HCT116 (cell line): ENCODE data around the gene MCM9. TPM values are rescaled to one million over a fixed set of nuclear protein-coding genes. Genes with fewer than 3 reads are reported as not detected.

Source experiments
- ATAC-seq: fragments of 200-7000 bp; cut with Tn5 transposase; 2 replicates; pipeline ENCODE4 v1.9.1; 2020; ENCODE audit warnings: mild to moderate bottlenecking, moderate library complexity
- BruUV-seq: library from RNA; stranded (reverse); fragments of 400-500 nt; replicated peaks from 2 replicates; lab custom pipeline; 2021; lab: Mats Ljungman, UMichigan
- CTCF ChIA-PET: fragments of 300-600 bp; sonication (Branson Sonifier 250); formaldehyde crosslinking; loops from one replicate; lab custom pipeline; 2021; ENCODE audit warnings: antibody characterized with exemption; lab: Charles Lee
- POLR2A ChIA-PET: fragments of 300-600, 350-600 bp; sonication (Branson Sonifier 250); formaldehyde crosslinking; loops from one replicate; lab custom pipeline; 2021; ENCODE audit warnings: antibody characterized with exemption; lab: Charles Lee
- RAD21 ChIA-PET, 2 experiments: fragments of 300-600 bp; sonication (Branson Sonifier 250); formaldehyde crosslinking; loops; one replicate each; lab custom pipeline; 2023; ENCODE audit warnings: low total read pairs in 2 of 2; ENCODE audit not compliant: uncharacterized antibody in 2 of 2, unreplicated experiment in 2 of 2, low non-redundant PET in 1 of 2; lab: Charles Lee
- DNase-seq: peaks from one replicate; pipeline ENCODE4 v3.0.0-alpha.2; 2010; ENCODE audit warnings: low read depth, low spot score
- H2AFZ ChIP-seq: fragments of 200-600 bp; shearing (Covaris generic), sonication (generic); 2 replicates; pipeline ENCODE4 v1.6.1; 2017; ENCODE audit warnings: low read depth, mixed run types, mixed read lengths, antibody characterized with exemption, low read length; ENCODE audit not compliant: poor library complexity, severe bottlenecking
- H3K27ac ChIP-seq: 2 replicates; pipeline ENCODE4 v1.5.1; 2012; ENCODE audit warnings: low read depth, low read length
- H3K27me3 ChIP-seq: fragments of 200-600 bp; sonication (generic); 2 replicates; pipeline ENCODE4 v1.6.1; 2016; ENCODE audit warnings: mixed run types, low read length, mixed read lengths; ENCODE audit not compliant: insufficient read depth
- H3K36me3 ChIP-seq, 2 experiments: fragments of 200-500 bp in 1 of 2; fragments of 200-600 bp in 1 of 2; sonication (Bioruptor generic) in 1 of 2; sonication (generic) in 1 of 2; 2 replicates each; pipeline versions ENCODE4 v1.5.1 to v1.6.1; 2014 to 2016; ENCODE audit warnings: low read length in 2 of 2, inconsistent platforms in 1 of 2, mixed read lengths in 1 of 2, mixed run types in 1 of 2; ENCODE audit not compliant: insufficient read depth in 2 of 2, control insufficient read depth in 1 of 2
- H3K4me1 ChIP-seq, 2 experiments: fragments of 200-600 bp in 1 of 2; sonication (generic) in 1 of 2; 2 replicates each; pipeline versions ENCODE4 v1.5.1 to v1.6.1; 2012 to 2017; ENCODE audit warnings: low read length in 2 of 2, inconsistent platforms in 1 of 2, mild to moderate bottlenecking in 1 of 2, mixed read lengths in 1 of 2, mixed run types in 1 of 2, moderate library complexity in 1 of 2; ENCODE audit not compliant: insufficient read depth in 2 of 2, control insufficient read depth in 1 of 2
- H3K4me2 ChIP-seq: fragments of 200-600 bp; sonication (generic); 2 replicates; pipeline ENCODE4 v1.6.1; 2017; ENCODE audit warnings: mixed run types, low read length, mixed read lengths
- H3K4me3 ChIP-seq, 2 experiments: fragments of 200-600 bp in 1 of 2; sonication (generic) in 1 of 2; replicated peaks in 1 of 2; 2 replicates each; pipeline ENCODE4 v1.5.1; 2011 to 2016; ENCODE audit warnings: low read length in 2 of 2, control low read depth in 1 of 2, low read depth in 1 of 2, mild to moderate bottlenecking in 1 of 2, mixed read lengths in 1 of 2, mixed run types in 1 of 2
- H3K79me2 ChIP-seq: fragments of 200-600 bp; sonication (generic); 2 replicates; pipeline ENCODE4 v1.6.1; 2017; ENCODE audit warnings: mild to moderate bottlenecking, mixed run types, low read length, moderate library complexity, mixed read lengths; ENCODE audit not compliant: insufficient read depth
- H3K9ac ChIP-seq: fragments of 200-600 bp; sonication (generic); 2 replicates; pipeline ENCODE4 v1.6.1; 2016; ENCODE audit warnings: low read length, mixed read lengths
- H3K9me2 ChIP-seq: fragments of 200-600 bp; sonication (generic), shearing (Covaris generic); 2 replicates; pipeline ENCODE4 v1.6.1; 2017; ENCODE audit warnings: mixed run types, mild to moderate bottlenecking, moderate library complexity; ENCODE audit not compliant: insufficient read depth
- H3K9me3 ChIP-seq, 2 experiments: fragments of 200-500 bp in 1 of 2; fragments of 200-600 bp in 1 of 2; sonication (Bioruptor generic) in 1 of 2; sonication (generic) in 1 of 2; 2 replicates each; pipeline ENCODE4 v1.6.1; 2014 to 2017; ENCODE audit warnings: low read length in 2 of 2, mixed read lengths in 2 of 2, inconsistent platforms in 1 of 2, low read depth in 1 of 2, mild to moderate bottlenecking in 1 of 2, mixed run types in 1 of 2, moderate library complexity in 1 of 2; ENCODE audit not compliant: control insufficient read depth in 1 of 2, insufficient read depth in 1 of 2
- H4K20me1 ChIP-seq: fragments of 200-600 bp; sonication (generic), shearing (Covaris generic); 2 replicates; pipeline ENCODE4 v1.6.1; 2017; ENCODE audit warnings: mixed run types, mild to moderate bottlenecking, moderate library complexity; ENCODE audit not compliant: insufficient read depth
- CBX3 ChIP-seq: IDR thresholded peaks from 2 replicates; pipeline ENCODE4 v1.6.1; 2012; ENCODE audit warnings: low read depth
- CEBPB ChIP-seq: IDR thresholded peaks from 2 replicates; pipeline ENCODE4 v1.6.1; 2012; ENCODE audit warnings: low read depth
- CTCF ChIP-seq, 3 experiments: fragments of 200-600 bp in 1 of 3; sonication (generic) in 1 of 3; IDR thresholded peaks in 2 of 3; conservative IDR thresholded peaks in 1 of 3; 2 replicates each; pipeline ENCODE4 v1.5.1; 2012 to 2017; ENCODE audit warnings: low read depth in 2 of 3, low read length in 2 of 3, antibody characterized with exemption in 1 of 3, borderline replicate concordance in 1 of 3, control low read depth in 1 of 3, mild to moderate bottlenecking in 1 of 3, mixed read lengths in 1 of 3, mixed run types in 1 of 3, moderate library complexity in 1 of 3; ENCODE audit not compliant: insufficient read depth in 1 of 3
- ELF1 ChIP-seq: IDR thresholded peaks from 2 replicates; pipeline ENCODE4 v1.6.1; 2012; ENCODE audit warnings: low read depth, borderline replicate concordance
- EZH2phosphoT487 ChIP-seq: fragments of 200-600 bp; IDR thresholded peaks from 2 replicates; pipeline ENCODE4 v1.6.1; 2018; ENCODE audit warnings: antibody characterized with exemption, borderline replicate concordance
- FOSL1 ChIP-seq: IDR thresholded peaks from 2 replicates; pipeline ENCODE4 v1.6.1; 2012; ENCODE audit warnings: low read depth
- JUND ChIP-seq: IDR thresholded peaks from 2 replicates; pipeline ENCODE4 v1.6.1; 2012
- POLR2A ChIP-seq: IDR thresholded peaks from 2 replicates; pipeline ENCODE4 v1.7.0; 2011; ENCODE audit warnings: borderline replicate concordance; ENCODE audit not compliant: insufficient read depth, insufficient read length; ENCODE audit errors: extremely low read depth
- POLR2AphosphoS5 ChIP-seq: IDR thresholded peaks from 2 replicates; pipeline ENCODE4 v1.6.1; 2011; ENCODE audit warnings: mild to moderate bottlenecking, low read depth, low read length, moderate library complexity
- REST ChIP-seq: IDR thresholded peaks from 2 replicates; pipeline ENCODE4 v1.6.1; 2012; ENCODE audit warnings: low read depth
- SIN3A ChIP-seq: IDR thresholded peaks from 2 replicates; pipeline ENCODE4 v1.6.1; 2012; ENCODE audit warnings: low read depth
- SP1 ChIP-seq: IDR thresholded peaks from 2 replicates; pipeline ENCODE4 v1.6.1; 2012; ENCODE audit warnings: low read depth
- SRF ChIP-seq: IDR thresholded peaks from 2 replicates; pipeline ENCODE4 v1.6.1; 2012; ENCODE audit warnings: low read depth
- TCF7L2 ChIP-seq: IDR thresholded peaks from 2 replicates; pipeline ENCODE4 v1.7.0; 2011; ENCODE audit warnings: borderline replicate concordance, inconsistent platforms; ENCODE audit not compliant: insufficient read depth, insufficient read length; ENCODE audit errors: extremely low read depth
- YY1 ChIP-seq: IDR thresholded peaks from 2 replicates; pipeline ENCODE4 v1.6.1; 2011; ENCODE audit warnings: low read length, low read depth, moderate library complexity, mild to moderate bottlenecking; ENCODE audit not compliant: insufficient replicate concordance; ENCODE audit errors: extremely low read depth
- ZBTB33 ChIP-seq: IDR thresholded peaks from 2 replicates; pipeline ENCODE4 v1.6.1; 2011; ENCODE audit warnings: mild to moderate bottlenecking, low read length, moderate library complexity; ENCODE audit not compliant: insufficient replicate concordance; ENCODE audit errors: extremely low read depth
- ZNF274 ChIP-seq: fragments of 200-500 bp; sonication (Bioruptor generic); IDR thresholded peaks from 2 replicates; pipeline ENCODE4 v1.6.1; 2014; ENCODE audit warnings: mild to moderate bottlenecking, low read depth, low read length, inconsistent platforms
- intact Hi-C: fragments of 100-400 bp; cut with micrococcal nuclease; formaldehyde crosslinking; loops from 2 replicates; pipeline ENCODE4 v1.10.0; 2022
- total RNA-seq: library from RNA; stranded (reverse); gene quantifications from one replicate; pipeline ENCODE4 v1.2.1, GENCODE V29; 2021; ENCODE audit not compliant: unreplicated experiment
- TF ChIP-seq, protein P1 (sequence below): IDR thresholded peaks from 2 replicates; pipeline ENCODE4 v1.6.1; 2012
- TF ChIP-seq, protein P2 (sequence below): IDR thresholded peaks from 2 replicates; pipeline ENCODE4 v1.6.1; 2012

The MCM9 gene
- total RNA-seq, 1 experiment from 2014 or later = 13.6 TPM

- TF ChIP-seq YY1 (no peak), SP1 (no peak), TCF7L2 (no peak)
- TF ChIP-seq, protein P1, sequence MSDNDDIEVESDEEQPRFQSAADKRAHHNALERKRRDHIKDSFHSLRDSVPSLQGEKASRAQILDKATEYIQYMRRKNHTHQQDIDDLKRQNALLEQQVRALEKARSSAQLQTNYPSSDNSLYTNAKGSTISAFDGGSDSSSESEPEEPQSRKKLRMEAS = no peak
Measured at GRCh38 chr6:118908441-118908840, 26.5 kb downstream of the MCM9 start (continued).

- Histone ChIP-seq H3K27ac (no peak overlapping the region), H3K4me1 (no peaks in the 10 kb centered on the region), H3K79me2 (peaks cover 35% of the 10 kb centered on the region), H3K4me2 (no peak overlapping the region), H3K9me3 (no peaks in the 10 kb centered on the region), H3K27me3 (no peaks in the 10 kb centered on the region), H3K9me2 (no peaks in the 10 kb centered on the region), H3K4me3 (no peak overlapping the region), H3K36me3 (peaks cover 37 to 49% of the 10 kb centered on the region in 2 experiments), H4K20me1 (no peaks in the 10 kb centered on the region), H3K9ac (no peak overlapping the region), H2AFZ (no peak overlapping the region)
- BruUV-seq = no TSS peak
- intact Hi-C loops = no loop called here
- ChIA-PET POLR2A (no interaction called here), RAD21 (no interaction called here), CTCF (no interaction called here)
- no peak for ATAC-seq
- DNase-seq = no peak
- TF ChIP-seq POLR2A (no peak), CEBPB (no peak), POLR2AphosphoS5 (no peak), CBX3 (no peak), SIN3A (no peak), REST (no peak), EZH2phosphoT487 (no peak), TCF7L2 (no peak), ZNF274 (no peak), FOSL1 (no peak), CTCF (IDR thresholded peaks at IDR 0.05 in 2 of 3, conservative IDR thresholded peaks at IDR 0.05 in 1 of 3; ENCODE audit: borderline replicate concordance in 1 of 3, insufficient read depth in 1 of 3, low read depth in 2 of 3, low read length in 2 of 3) (no peak), SRF (no peak), SP1 (no peak), ZBTB33 (no peak), ELF1 (no peak), JUND (no peak)
- TF ChIP-seq, protein P2, sequence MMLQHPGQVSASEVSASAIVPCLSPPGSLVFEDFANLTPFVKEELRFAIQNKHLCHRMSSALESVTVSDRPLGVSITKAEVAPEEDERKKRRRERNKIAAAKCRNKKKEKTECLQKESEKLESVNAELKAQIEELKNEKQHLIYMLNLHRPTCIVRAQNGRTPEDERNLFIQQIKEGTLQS = no peak
Measured at GRCh38 chr6:118905851-118906250, 29.1 kb downstream of the MCM9 start.
